ENCODE data around the gene LPAR1. TPM values are rescaled to one million over a fixed set of nuclear protein-coding genes. Genes with fewer than 3 reads are reported as not detected.

LPAR1 gene
- total and polyA plus RNA-seq, 2 donors (not counting 1 experiment from before 2014, with no cell fraction given), result 0.06 TPM; not detected in 1

DNA sequence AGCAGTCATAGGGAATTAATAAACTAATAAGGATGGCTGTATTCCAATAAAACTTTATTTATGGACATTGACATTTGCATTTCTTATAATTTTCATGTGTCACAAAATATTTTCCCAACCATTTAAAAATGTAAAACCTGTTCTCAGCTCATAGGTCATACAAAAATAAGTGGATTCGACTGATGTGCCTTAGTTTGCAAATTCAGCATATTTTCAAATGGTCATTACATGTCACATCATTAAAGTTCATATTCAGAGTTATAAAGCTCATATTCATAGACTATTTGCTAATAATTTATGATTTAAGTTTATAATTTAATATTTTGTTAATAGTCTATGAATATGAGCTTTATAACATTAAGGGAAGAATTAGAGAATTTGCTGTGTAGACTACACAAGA is 166.5 kb downstream of the LPAR1 start:
- Histone ChIP-seq H2AFZ (ENCODE audit: insufficient read depth, low read depth, low read length, poor library complexity, severe bottlenecking) (no peak overlapping the region), H3K4me3 (ENCODE audit: control extremely low read depth in 1 of 5, extremely low read depth in 1 of 5, insufficient read depth in 1 of 5, low read depth in 2 of 5, low read length in 4 of 5) (no peak overlapping the region), H3K4me2 (replicated peaks; ENCODE audit: low read depth, low read length, poor library complexity, severe bottlenecking) (no peak overlapping the region), H3K9ac (ENCODE audit: low read length) (no peak overlapping the region), H3K4me1 (ENCODE audit: control insufficient read depth in 2 of 2, insufficient read depth in 2 of 2, low read length in 2 of 2) (no peaks in the 10 kb centered on the region), H3K27ac (ENCODE audit: low read length in 2 of 2) (no peak overlapping the region), H3K27me3 (replicated peaks in 1 of 4; ENCODE audit: control extremely low read depth in 1 of 4, control insufficient read depth in 3 of 4, insufficient read depth in 4 of 4, low read length in 3 of 4) (no peaks in the 10 kb centered on the region), H3K79me2 (ENCODE audit: control insufficient read depth, insufficient read depth, low read length) (no peaks in the 10 kb centered on the region), H3K36me3 (replicated peaks in 1 of 2; ENCODE audit: control extremely low read depth in 1 of 2, control insufficient read depth in 1 of 2, extremely low read depth in 1 of 2, insufficient read depth in 2 of 2, low read length in 1 of 2) (no peaks in the 10 kb centered on the region), H4K20me1 (ENCODE audit: control insufficient read depth, insufficient read depth, low read length, poor library complexity, severe bottlenecking) (no peaks in the 10 kb centered on the region), H3K9me3 (ENCODE audit: control extremely low read depth in 1 of 3, control insufficient read depth in 2 of 3, insufficient read depth in 1 of 3, low read length in 2 of 3) (peaks cover 0 to 3% (median 0%) of the 10 kb centered on the region in 3 donors)
- no peak for TF ChIP-seq EZH2 (IDR thresholded peaks at IDR 0.05; ENCODE audit: borderline replicate concordance, insufficient read depth, low read depth, low read length, poor library complexity, severe bottlenecking)
- TF ChIP-seq, protein P1, sequence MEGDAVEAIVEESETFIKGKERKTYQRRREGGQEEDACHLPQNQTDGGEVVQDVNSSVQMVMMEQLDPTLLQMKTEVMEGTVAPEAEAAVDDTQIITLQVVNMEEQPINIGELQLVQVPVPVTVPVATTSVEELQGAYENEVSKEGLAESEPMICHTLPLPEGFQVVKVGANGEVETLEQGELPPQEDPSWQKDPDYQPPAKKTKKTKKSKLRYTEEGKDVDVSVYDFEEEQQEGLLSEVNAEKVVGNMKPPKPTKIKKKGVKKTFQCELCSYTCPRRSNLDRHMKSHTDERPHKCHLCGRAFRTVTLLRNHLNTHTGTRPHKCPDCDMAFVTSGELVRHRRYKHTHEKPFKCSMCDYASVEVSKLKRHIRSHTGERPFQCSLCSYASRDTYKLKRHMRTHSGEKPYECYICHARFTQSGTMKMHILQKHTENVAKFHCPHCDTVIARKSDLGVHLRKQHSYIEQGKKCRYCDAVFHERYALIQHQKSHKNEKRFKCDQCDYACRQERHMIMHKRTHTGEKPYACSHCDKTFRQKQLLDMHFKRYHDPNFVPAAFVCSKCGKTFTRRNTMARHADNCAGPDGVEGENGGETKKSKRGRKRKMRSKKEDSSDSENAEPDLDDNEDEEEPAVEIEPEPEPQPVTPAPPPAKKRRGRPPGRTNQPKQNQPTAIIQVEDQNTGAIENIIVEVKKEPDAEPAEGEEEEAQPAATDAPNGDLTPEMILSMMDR (IDR thresholded peaks at IDR 0.05), result no peak
- peaks cover 5% of the 10 kb centered on the region for H3K27me3 Mint-ChIP-seq
- no peaks in the 10 kb centered on the region for H3K4me1 Mint-ChIP-seq
- ATAC-seq (ENCODE audit: low read depth), result no peak
- POLR2A ChIA-PET, result no interaction called here
- no peak overlapping the region for H3K4me3 Mint-ChIP-seq
- no peak overlapping the region for H3K27ac Mint-ChIP-seq
- intact Hi-C loops (cut with micrococcal nuclease), result no loop called here
- no peak for DNase-seq
- no peaks in the 10 kb centered on the region for H3K9me3 Mint-ChIP-seq (ENCODE audit: insufficient read depth)
- CTCF ChIA-PET, result interaction anchor here (1.3 kb wide), 1 partner anchor 14 kb away, joined by 4 read pairs; no protein-coding TSS in a partner anchor
- WGBS (ENCODE audit: insufficient coverage), result no CpG with 5 or more reads among the region's 1 CpG

DNA sequence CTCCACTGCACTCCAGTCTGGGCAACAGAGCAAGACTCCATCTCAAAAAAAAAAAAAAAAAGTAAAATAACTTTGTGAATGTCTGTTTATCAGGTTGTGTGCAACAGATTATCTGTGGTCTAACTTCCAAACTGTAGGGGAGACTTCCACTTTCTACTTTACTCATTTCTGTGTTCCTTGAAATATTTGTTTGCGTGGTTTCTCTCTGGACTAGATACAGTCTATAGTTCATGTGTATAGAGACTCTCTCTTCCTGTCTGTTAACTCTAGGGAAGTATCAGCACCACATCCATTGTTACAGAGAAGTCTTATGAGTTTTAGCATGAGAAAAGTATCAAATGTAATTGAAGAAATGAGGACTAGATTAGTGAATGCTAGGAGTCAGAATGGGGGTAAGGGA is 168.3 kb downstream of the LPAR1 start:
- no CpG with 5 or more reads among the region's 1 CpG for WGBS (ENCODE audit: insufficient coverage)
- Histone ChIP-seq H3K79me2 (ENCODE audit: control insufficient read depth, insufficient read depth, low read length) (no peaks in the 10 kb centered on the region), H3K4me1 (ENCODE audit: control insufficient read depth in 2 of 2, insufficient read depth in 2 of 2, low read length in 2 of 2) (no peaks in the 10 kb centered on the region), H3K4me3 (ENCODE audit: control extremely low read depth in 1 of 5, extremely low read depth in 1 of 5, insufficient read depth in 1 of 5, low read depth in 2 of 5, low read length in 4 of 5) (no peak overlapping the region), H3K27ac (ENCODE audit: low read length in 2 of 2) (no peak overlapping the region), H4K20me1 (ENCODE audit: control insufficient read depth, insufficient read depth, low read length, poor library complexity, severe bottlenecking) (no peaks in the 10 kb centered on the region), H3K9ac (ENCODE audit: low read length) (no peak overlapping the region), H3K9me3 (ENCODE audit: control extremely low read depth in 1 of 3, control insufficient read depth in 2 of 3, insufficient read depth in 1 of 3, low read length in 2 of 3) (no peaks in the 10 kb centered on the region), H3K36me3 (replicated peaks in 1 of 2; ENCODE audit: control extremely low read depth in 1 of 2, control insufficient read depth in 1 of 2, extremely low read depth in 1 of 2, insufficient read depth in 2 of 2, low read length in 1 of 2) (no peaks in the 10 kb centered on the region), H3K27me3 (replicated peaks in 1 of 4; ENCODE audit: control extremely low read depth in 1 of 4, control insufficient read depth in 3 of 4, insufficient read depth in 4 of 4, low read length in 3 of 4) (no peaks in the 10 kb centered on the region), H2AFZ (ENCODE audit: insufficient read depth, low read depth, low read length, poor library complexity, severe bottlenecking) (no peak overlapping the region), H3K4me2 (replicated peaks; ENCODE audit: low read depth, low read length, poor library complexity, severe bottlenecking) (no peak overlapping the region)
- ChIA-PET CTCF (no interaction called here), POLR2A (no interaction called here)
- no peaks in the 10 kb centered on the region for H3K27me3 Mint-ChIP-seq
- DNase-seq (no peak), ATAC-seq (ENCODE audit: low read depth) (no peak)
- intact Hi-C loops (cut with micrococcal nuclease), result no loop called here
- H3K9me3 Mint-ChIP-seq (ENCODE audit: insufficient read depth), result no peaks in the 10 kb centered on the region
- no peaks in the 10 kb centered on the region for H3K4me1 Mint-ChIP-seq
- TF ChIP-seq, protein P1 (IDR thresholded peaks at IDR 0.05), result no peak
- no peak for TF ChIP-seq EZH2 (IDR thresholded peaks at IDR 0.05; ENCODE audit: borderline replicate concordance, insufficient read depth, low read depth, low read length, poor library complexity, severe bottlenecking)
- no peak overlapping the region for H3K4me3 Mint-ChIP-seq
- no peak overlapping the region for H3K27ac Mint-ChIP-seq

All from B cell (primary cell).